Measurements from ENCODE around the gene CYP46A1. TPM values are rescaled to one million over a fixed set of nuclear protein-coding genes. Genes with fewer than 3 reads are reported as not detected.

CYP46A1 gene
- total RNA-seq, 2 donors from 2014 or later: 0.09 to 0.45 TPM

DNA sequence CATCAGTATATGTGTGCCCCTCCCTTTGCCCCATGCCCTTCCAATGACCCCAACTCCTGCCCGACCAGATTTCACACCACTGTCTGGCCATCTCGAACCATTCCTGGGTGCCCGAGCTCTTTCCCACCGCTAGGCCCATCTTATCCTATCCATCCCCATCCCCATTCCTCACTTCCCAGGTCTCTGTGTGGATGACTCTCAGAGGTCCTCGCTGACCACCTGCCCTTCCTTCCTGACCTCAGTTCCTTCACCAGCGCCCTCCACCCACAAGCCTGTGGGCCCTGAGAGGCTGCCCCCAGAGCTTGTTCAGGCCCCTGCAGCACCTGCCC lies 49.1 kb downstream of the CYP46A1 start:
- DNase-seq (no peak), ATAC-seq (no peak)
- intact Hi-C loops (cut with DNase I, micrococcal nuclease): loop anchor here in 1 of 2 donors (5.0 kb wide), 2 partner anchors 59 to 154 kb away; partner anchors contain the start of gene EML1

DNA sequence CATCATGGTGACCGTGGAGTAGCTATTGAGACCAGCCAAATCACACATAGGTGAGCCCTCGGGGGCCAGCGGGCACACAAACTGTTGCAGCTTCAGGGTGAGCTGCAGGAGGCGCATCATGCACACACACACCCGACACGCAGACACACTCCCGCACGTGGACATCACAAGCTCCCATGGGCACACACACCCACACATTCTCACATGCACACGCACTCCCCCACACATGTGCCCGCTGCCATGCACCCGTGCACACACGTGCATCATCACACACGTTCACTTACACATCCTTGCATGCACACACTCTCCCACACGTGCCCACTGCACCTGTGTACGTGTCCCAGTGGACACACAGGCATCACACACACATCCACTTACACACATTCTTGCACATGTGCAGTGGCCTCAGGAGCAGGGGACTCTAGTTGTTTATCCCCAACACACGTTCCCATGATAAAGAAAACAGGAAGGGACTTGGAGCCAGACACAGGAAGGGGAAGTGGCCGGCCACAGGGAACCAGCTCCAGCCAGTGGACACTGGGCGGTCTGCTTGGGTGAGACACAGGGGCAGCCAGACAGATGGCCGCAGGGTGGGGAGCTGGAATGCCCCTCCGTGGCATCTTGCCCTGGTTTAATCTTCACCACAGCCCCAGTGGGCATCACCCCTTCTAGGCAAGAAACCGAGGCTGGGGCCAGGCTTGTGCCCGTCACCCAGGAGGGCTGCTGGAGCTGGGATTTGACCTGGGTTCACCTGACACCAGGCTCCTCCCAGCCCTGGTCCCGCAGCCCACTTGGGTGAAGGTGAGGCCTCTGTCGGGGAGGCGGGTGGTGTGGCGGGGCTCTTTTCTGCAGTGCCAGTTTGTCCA lies 49.7 kb downstream of the CYP46A1 start:
- DNase-seq (peak in 1 of 2 donors; percentile 32), ATAC-seq (no peak)
- intact Hi-C loops (cut with DNase I, micrococcal nuclease): loop anchor here in 1 of 2 donors (5.0 kb wide), 2 partner anchors 59 to 154 kb away; partner anchors contain the start of gene EML1

DNA sequence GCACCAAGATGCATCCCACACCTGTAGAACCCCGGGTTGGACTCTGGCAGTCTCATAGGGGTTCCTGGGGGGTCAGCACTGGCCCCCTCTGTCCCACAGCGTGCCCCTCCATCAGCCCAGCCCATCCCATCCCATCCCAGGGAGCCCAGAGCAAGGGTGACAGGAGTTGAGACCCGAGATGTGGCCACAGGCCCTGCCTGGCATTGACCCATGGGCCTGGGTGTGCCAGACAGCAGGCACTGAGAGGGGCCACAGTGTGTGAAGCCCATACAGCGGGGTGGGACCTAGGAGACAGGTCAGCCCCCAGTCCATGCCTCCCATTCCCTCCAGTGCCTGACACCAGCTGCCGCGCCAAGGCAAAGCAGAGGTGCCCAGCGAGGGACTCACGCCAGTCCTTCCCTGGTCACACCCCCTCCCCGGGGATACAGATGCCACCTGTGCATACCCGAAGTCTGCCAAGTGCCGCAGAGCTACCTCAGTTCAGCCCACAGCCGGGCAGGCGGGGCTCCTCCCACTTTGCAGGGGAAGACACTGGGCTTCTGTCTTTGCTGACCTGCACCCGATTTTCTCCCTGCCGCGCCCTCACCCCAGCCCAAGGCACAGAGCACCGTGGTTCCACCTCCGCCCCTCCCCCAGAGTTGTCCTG lies 50.4 kb downstream of the CYP46A1 start:
- DNase-seq (peak in 1 of 2 donors; percentile 23), ATAC-seq (no peak)
- intact Hi-C loops (cut with DNase I, micrococcal nuclease): loop anchor here in 1 of 2 donors (5.0 kb wide), 2 partner anchors 58 to 153 kb away; partner anchors contain the start of gene EML1

- intact Hi-C loops (cut with DNase I, micrococcal nuclease): no loop called here
- DNase-seq (peak in 1 of 2 donors; percentile 17), ATAC-seq (no peak)
Measured at GRCh38 chr14:99735189-99736135, 51.4 kb downstream of the CYP46A1 start.

DNA sequence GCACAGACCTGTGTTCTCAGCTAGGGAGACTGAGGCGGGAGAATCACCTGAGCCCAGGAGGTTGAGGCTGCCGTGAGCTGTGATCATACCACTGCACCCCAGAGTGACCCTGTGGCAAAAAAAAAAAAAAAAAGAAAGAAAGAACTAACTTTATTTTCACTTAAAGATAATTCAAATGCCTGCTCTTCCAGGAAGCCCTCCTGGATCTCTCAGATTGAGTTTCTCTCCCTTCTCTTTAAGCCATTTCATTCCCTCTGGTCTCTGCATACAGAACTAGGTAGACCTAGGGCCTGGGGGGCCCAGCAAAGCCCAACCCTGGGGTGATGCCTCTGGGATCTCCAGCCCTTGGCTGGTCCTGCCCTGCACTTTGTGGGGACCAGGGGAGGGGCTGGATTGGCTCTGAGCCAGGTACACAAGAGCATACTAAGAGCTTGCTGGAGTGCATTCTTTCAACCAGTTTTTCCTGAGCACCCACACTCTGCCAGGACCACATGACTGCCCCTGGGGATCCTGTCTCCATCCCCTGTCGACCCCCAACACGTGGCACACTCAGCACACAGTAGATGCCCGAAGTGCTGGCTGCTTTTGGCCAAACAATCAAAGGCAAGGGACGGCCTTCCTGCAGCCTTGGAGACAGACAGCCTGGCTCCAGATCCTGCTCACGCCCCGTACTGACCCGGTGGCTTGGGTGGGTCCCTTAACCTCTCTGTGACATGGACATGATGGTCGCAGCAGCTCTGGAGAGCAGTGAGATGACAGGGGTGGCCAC lies 52.7 kb downstream of the CYP46A1 start:
- DNase-seq: no peak
- intact Hi-C loops (cut with DNase I, micrococcal nuclease): no loop called here
- ATAC-seq: no peak

DNA sequence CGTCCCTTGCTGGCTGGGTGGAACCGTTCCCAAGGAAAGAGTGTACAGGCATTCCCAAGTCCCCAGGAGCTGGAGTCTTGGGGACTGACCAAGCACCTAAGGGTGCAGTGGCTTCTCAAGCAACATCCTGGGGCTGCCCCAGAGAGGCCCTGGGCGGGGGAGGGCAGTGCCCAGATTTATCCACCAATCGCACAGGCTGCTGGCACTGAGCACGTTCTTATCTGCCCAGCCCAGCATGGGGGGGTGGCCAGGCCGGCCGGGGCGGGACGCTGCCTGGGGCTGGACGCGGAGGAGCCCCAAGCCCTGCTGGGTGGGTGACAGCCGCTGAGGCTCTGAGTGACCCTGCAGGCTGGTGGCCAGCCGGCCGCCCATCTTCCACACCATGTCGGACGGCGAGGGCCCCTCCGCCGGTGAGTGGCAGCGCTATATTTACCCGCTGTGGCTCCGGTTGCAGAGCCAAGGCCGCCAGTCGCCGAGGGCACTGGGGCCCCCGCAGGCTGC lies 53.4 kb downstream of the CYP46A1 start:
- ATAC-seq (peak; percentile 80), DNase-seq (peak; percentile 50)
- intact Hi-C loops (cut with DNase I, micrococcal nuclease): no loop called here

- DNase-seq (no peak), ATAC-seq (peak; percentile 34)
- intact Hi-C loops (cut with DNase I, micrococcal nuclease): no loop called here
Measured at GRCh38 chr14:99737956-99738667, 54.0 kb downstream of the CYP46A1 start.

GRCh38 chr14:99740411-99740810 lies 56.3 kb downstream of the CYP46A1 start:
- intact Hi-C loops (cut with DNase I, micrococcal nuclease): no loop called here
- no peak for DNase-seq

GRCh38 chr14:99741227-99741976 lies 57.3 kb downstream of the CYP46A1 start:
- no peak for ATAC-seq
- intact Hi-C loops (cut with DNase I, micrococcal nuclease): no loop called here
- DNase-seq: no peak

More at GRCh38 chr14:99740411-99740810, 56.3 kb downstream of the CYP46A1 start:
- ATAC-seq: no peak

DNA sequence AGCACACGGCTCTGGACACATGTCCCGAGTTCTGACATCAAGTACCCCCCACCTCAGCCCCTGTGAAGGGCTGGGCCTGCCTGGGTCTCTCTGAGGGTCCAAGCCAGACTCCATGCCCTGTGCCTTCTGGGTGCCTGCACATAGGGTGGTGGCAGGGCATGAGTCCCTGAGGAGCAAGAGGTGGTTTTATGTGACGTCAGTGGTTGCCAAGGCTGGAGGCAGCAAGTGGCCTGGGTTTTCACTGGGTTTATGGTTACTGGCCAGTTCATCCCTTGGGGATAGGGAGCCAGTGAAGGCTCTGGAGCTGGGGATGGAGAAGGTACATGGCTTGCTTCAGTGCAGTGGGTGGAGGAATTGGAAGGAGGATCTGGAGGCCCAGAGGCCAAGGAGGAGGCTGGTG lies 58.0 kb downstream of the CYP46A1 start:
- intact Hi-C loops (cut with DNase I, micrococcal nuclease): no loop called here
- ATAC-seq: no peak
- DNase-seq: no peak

- ATAC-seq (no peak), DNase-seq (no peak)
- intact Hi-C loops (cut with DNase I, micrococcal nuclease): no loop called here
Measured at GRCh38 chr14:99742509-99743487, 58.7 kb downstream of the CYP46A1 start.

GRCh38 chr14:99744199-99744872 lies 60.2 kb downstream of the CYP46A1 start:
- DNase-seq (no peak), ATAC-seq (no peak)
- intact Hi-C loops (cut with DNase I, micrococcal nuclease): no loop called here

DNA sequence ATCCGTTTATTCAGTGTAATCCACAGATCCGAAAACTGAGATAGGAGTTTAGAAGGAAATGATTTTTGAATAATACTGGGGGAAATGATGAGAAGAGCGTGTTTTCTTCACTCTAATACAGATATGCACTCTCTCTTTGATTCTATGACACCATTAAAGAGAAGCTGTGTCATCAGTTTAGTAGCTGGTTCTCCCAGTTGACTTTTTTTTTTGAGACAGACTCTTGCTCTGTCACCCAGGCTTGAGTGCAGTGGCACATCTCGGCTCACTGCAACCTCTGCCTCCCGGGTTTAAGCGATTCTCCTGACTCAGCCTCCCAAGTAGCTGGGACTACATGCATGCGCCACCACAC lies 60.8 kb downstream of the CYP46A1 start:
- ATAC-seq (no peak), DNase-seq (no peak)
- intact Hi-C loops (cut with DNase I, micrococcal nuclease): no loop called here

DNA sequence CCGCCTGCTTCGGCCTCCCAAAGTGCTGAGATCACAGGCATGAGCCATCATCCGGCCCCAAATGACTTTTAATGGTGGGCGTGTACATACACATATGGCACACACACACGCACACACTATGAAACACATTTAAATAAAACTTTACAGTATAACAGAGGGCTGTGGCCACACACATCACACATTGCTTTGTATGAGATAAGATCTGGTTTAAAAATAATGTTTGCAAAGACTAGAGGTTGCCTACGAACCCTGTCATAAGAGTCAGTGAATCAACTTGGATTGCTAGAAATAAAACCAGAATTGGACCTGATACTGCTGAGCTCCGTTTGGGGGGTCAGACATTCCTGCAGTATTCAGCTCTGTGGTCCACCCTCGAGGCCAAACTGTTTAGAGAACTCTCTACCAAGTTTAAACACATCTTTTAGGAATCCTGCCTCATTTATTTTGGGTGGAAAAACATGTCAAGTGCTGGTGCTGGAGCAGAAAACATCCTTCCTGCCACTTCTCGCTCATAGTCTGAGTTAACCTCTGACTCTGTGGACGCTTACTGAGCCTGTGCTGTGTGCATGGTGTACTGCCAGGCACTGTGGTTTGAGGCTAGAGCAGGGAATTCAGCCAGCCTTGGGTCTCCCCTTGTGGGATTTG lies 61.3 kb downstream of the CYP46A1 start:
- no peak for DNase-seq
- intact Hi-C loops (cut with DNase I, micrococcal nuclease): no loop called here
- no peak for ATAC-seq

- DNase-seq (no peak), ATAC-seq (no peak)
- intact Hi-C loops (cut with DNase I, micrococcal nuclease): no loop called here
Measured at GRCh38 chr14:99747167-99747566, 63.1 kb downstream of the CYP46A1 start.
